T-cell (primary cell): ENCODE results near the gene PDE10A. TPM values are rescaled to one million over a fixed set of nuclear protein-coding genes. Genes with fewer than 3 reads are reported as not detected.

Source experiments
- ATAC-seq, 4 experiments: fragments of 200-7000 bp in 3 of 4; fragments of 150-1000 bp in 1 of 4; cut with Tn5 transposase; replicated peaks in 1 of 4; 1 replicate in 3 of 4; 2 replicates in 1 of 4; pipeline ENCODE4 v1.10.0; 2021; ENCODE audit warnings: moderate library complexity in 3 of 4, mild to moderate bottlenecking in 2 of 4, moderate number of reproducible peaks in 1 of 4
- CTCF ChIA-PET, 2 donors: fragments of 300-600 bp; sonication (Branson Sonifier 250); formaldehyde crosslinking; loops; one replicate each; lab custom pipeline; 2022; ENCODE audit warnings: antibody characterized with exemption in 2 of 2; lab: Charles Lee
- POLR2A ChIA-PET, 2 donors: fragments of 300-600 bp; sonication (Branson Sonifier 250); formaldehyde crosslinking; loops; one replicate each; lab custom pipeline; 2022; ENCODE audit warnings: antibody characterized with exemption in 2 of 2; lab: Charles Lee
- DNase-seq, 35 experiments: peaks; one replicate each; pipeline versions ENCODE4 v3.0.0 to v3.0.0-alpha.2; 2013 to 2023
- H3K27ac ChIP-seq: one replicate; pipeline ENCODE4 v1.5.1; 2013; ENCODE audit warnings: low read length
- H3K27me3 ChIP-seq, 2 experiments: replicated peaks in 1 of 2; 1 replicate in 1 of 2; 2 replicates in 1 of 2; pipeline versions ENCODE4 v1.6.1 to v1.7.0; 2013; ENCODE audit warnings: low read length in 1 of 2, mixed read lengths in 1 of 2; ENCODE audit not compliant: control insufficient read depth in 2 of 2, insufficient read depth in 2 of 2; ENCODE audit errors: extremely low read depth in 1 of 2
- H3K36me3 ChIP-seq, 2 donors: 1 replicate in 1 of 2; 2 replicates in 1 of 2; pipeline versions ENCODE4 v1.6.1 to v1.7.0; 2013; ENCODE audit warnings: low read length in 1 of 2; ENCODE audit not compliant: control insufficient read depth in 2 of 2, insufficient read depth in 1 of 2; ENCODE audit errors: extremely low read depth in 1 of 2
- H3K4me1 ChIP-seq, 2 experiments: 1 replicate in 1 of 2; 2 replicates in 1 of 2; pipeline versions ENCODE4 v1.6.1 to v1.7.0; 2013; ENCODE audit warnings: low read length in 2 of 2, mixed read lengths in 1 of 2; ENCODE audit not compliant: insufficient read depth in 2 of 2, control insufficient read depth in 1 of 2; ENCODE audit errors: extremely low read depth in 1 of 2
- H3K4me3 ChIP-seq, 2 donors: 1 replicate in 1 of 2; 2 replicates in 1 of 2; pipeline versions ENCODE4 v1.5.1 to v1.7.0; 2013; ENCODE audit warnings: mild to moderate bottlenecking in 2 of 2, low read length in 1 of 2, moderate library complexity in 1 of 2; ENCODE audit not compliant: control insufficient read depth in 1 of 2; ENCODE audit errors: extremely low read depth in 1 of 2
- H3K9me3 ChIP-seq: 2 replicates; pipeline ENCODE4 v1.7.0; 2013
- H3K27ac Mint-ChIP-seq, 2 donors: one replicate each; pipeline ENCODE4 v1.8.0; 2020 to 2021; ENCODE audit warnings: mild to moderate bottlenecking in 2 of 2, mixed read lengths in 2 of 2
- H3K27me3 Mint-ChIP-seq, 2 donors: one replicate each; pipeline ENCODE4 v1.8.0; 2021 to 2022; ENCODE audit warnings: mixed read lengths in 2 of 2
- H3K36me3 Mint-ChIP-seq: one replicate; pipeline ENCODE4 v1.8.0; 2021; ENCODE audit warnings: mixed read lengths
- H3K4me1 Mint-ChIP-seq, 3 donors: one replicate each; pipeline ENCODE4 v1.8.0; 2020 to 2022; ENCODE audit warnings: mixed read lengths in 3 of 3, mild to moderate bottlenecking in 1 of 3
- H3K4me3 Mint-ChIP-seq, 3 donors: one replicate each; pipeline ENCODE4 v1.8.0; 2020 to 2022; ENCODE audit warnings: mild to moderate bottlenecking in 3 of 3, mixed read lengths in 3 of 3, moderate library complexity in 3 of 3
- H3K9me3 Mint-ChIP-seq, 3 donors: one replicate each; pipeline ENCODE4 v1.8.0; 2020 to 2022; ENCODE audit warnings: mixed read lengths in 3 of 3
- WGBS: methylation state at CpG from one replicate; pipeline ENCODE4 v1.1.5; 2013; ENCODE audit warnings: missing lambda C conversion rate; ENCODE audit not compliant: insufficient coverage; 5-methylcytosine and 5-hydroxymethylcytosine counted together
- total RNA-seq, 35 experiments: library from RNA in 6 of 35; stranded (reverse) in 6 of 35; fragments of 120-200 nt in 1 of 35; gene quantifications; one replicate each; pipeline versions ENCODE4 v1.2.1 to v1.2.4 and lab custom pipeline; 2013 to 2026

The PDE10A gene
- total RNA-seq, 5 donors from 2014 or later (not counting 1 experiment from before 2014, with no cell fraction given) = 0.12 TPM; not detected in 4

- H3K36me3 Mint-ChIP-seq = no peaks in the 10 kb centered on the region
- no peak overlapping the region for H3K4me3 Mint-ChIP-seq
- peaks cover 9 to 18% (median 11%) of the 10 kb centered on the region in 3 donors for H3K9me3 Mint-ChIP-seq
- H3K27me3 Mint-ChIP-seq = no peaks in the 10 kb centered on the region
- ChIA-PET CTCF (no interaction called here), POLR2A (no interaction called here)
- Histone ChIP-seq H3K27me3 (no peaks in the 10 kb centered on the region), H3K4me3 (no peak overlapping the region), H3K36me3 (no peaks in the 10 kb centered on the region), H3K27ac (no peak overlapping the region), H3K4me1 (no peaks in the 10 kb centered on the region), H3K9me3 (no peaks in the 10 kb centered on the region)
- no peaks in the 10 kb centered on the region for H3K4me1 Mint-ChIP-seq
- ATAC-seq = no peak
- 92% methylated on average over 2 of the region's 7 CpGs for WGBS
- DNase-seq = no peak
- H3K27ac Mint-ChIP-seq = no peak overlapping the region
These were observed 337.4 kb downstream of the PDE10A start for GRCh38 chr6:165325609-165326008.

GRCh38 chr6:165321555-165322145 is 341.4 kb downstream of the PDE10A start:
- H3K9me3 ChIP-seq = no peaks in the 10 kb centered on the region
- Mint-ChIP-seq H3K27ac (no peak overlapping the region), H3K4me3 (no peak overlapping the region), H3K27me3 (no peaks in the 10 kb centered on the region), H3K36me3 (no peaks in the 10 kb centered on the region), H3K9me3 (peaks cover 13 to 19% (median 14%) of the 10 kb centered on the region in 3 donors), H3K4me1 (no peaks in the 10 kb centered on the region)
- 60% methylated on average over 1 of the region's 1 CpG for WGBS
- ChIA-PET CTCF (no interaction called here), POLR2A (no interaction called here)
- no peak overlapping the region for H3K4me3 ChIP-seq
- no peak overlapping the region for H3K27ac ChIP-seq
- H3K27me3 ChIP-seq = no peaks in the 10 kb centered on the region
- DNase-seq (no peak), ATAC-seq (no peak)
- no peaks in the 10 kb centered on the region for H3K36me3 ChIP-seq
- no peaks in the 10 kb centered on the region for H3K4me1 ChIP-seq

GRCh38 chr6:165321150-165321549 is 341.9 kb downstream of the PDE10A start:
- no peak overlapping the region for H3K27ac Mint-ChIP-seq
- no peaks in the 10 kb centered on the region for H3K36me3 ChIP-seq
- ATAC-seq = no peak
- H3K36me3 Mint-ChIP-seq = no peaks in the 10 kb centered on the region
- ChIA-PET POLR2A (no interaction called here), CTCF (no interaction called here)
- 50% methylated on average over 1 of the region's 3 CpGs for WGBS
- peaks cover 13 to 19% (median 14%) of the 10 kb centered on the region in 3 donors for H3K9me3 Mint-ChIP-seq
- H3K27ac ChIP-seq = no peak overlapping the region
- no peaks in the 10 kb centered on the region for H3K4me1 Mint-ChIP-seq
- H3K27me3 ChIP-seq = no peaks in the 10 kb centered on the region
- no peak overlapping the region for H3K4me3 Mint-ChIP-seq
- no peaks in the 10 kb centered on the region for H3K4me1 ChIP-seq
- no peak for DNase-seq
- no peaks in the 10 kb centered on the region for H3K9me3 ChIP-seq
- H3K4me3 ChIP-seq = no peak overlapping the region
- no peaks in the 10 kb centered on the region for H3K27me3 Mint-ChIP-seq

- no peaks in the 10 kb centered on the region for H3K27me3 ChIP-seq
- no peaks in the 10 kb centered on the region for H3K9me3 ChIP-seq
- DNase-seq (no peak), ATAC-seq (no peak)
- Mint-ChIP-seq H3K27me3 (no peaks in the 10 kb centered on the region), H3K4me3 (no peak overlapping the region), H3K36me3 (no peaks in the 10 kb centered on the region), H3K4me1 (no peaks in the 10 kb centered on the region), H3K27ac (no peak overlapping the region), H3K9me3 (peaks cover 11 to 22% (median 17%) of the 10 kb centered on the region in 3 donors)
- H3K4me1 ChIP-seq = no peaks in the 10 kb centered on the region
- no peaks in the 10 kb centered on the region for H3K36me3 ChIP-seq
- CTCF ChIA-PET = no interaction called here
- POLR2A ChIA-PET = no interaction called here
- no peak overlapping the region for H3K27ac ChIP-seq
- no peak overlapping the region for H3K4me3 ChIP-seq
- WGBS = 91% methylated on average over 8 of the region's 14 CpGs
These were observed 345.3 kb downstream of the PDE10A start for GRCh38 chr6:165317723-165318122.

- DNase-seq (no peak), ATAC-seq (peak in 1 of 4 experiments; percentile 27)
- H3K27me3 Mint-ChIP-seq = no peaks in the 10 kb centered on the region
- CTCF ChIA-PET = no interaction called here
- Histone ChIP-seq H3K4me1 (no peaks in the 10 kb centered on the region), H3K27me3 (peaks cover 2 to 6% of the 10 kb centered on the region in 2 experiments), H3K9me3 (no peaks in the 10 kb centered on the region), H3K27ac (no peak within 1 kb of the TSS), H3K4me3 (no peak within 1 kb of the TSS), H3K36me3 (no peaks in the 10 kb centered on the region)
- peaks cover 6 to 10% (median 9%) of the 10 kb centered on the region in 3 donors for H3K4me1 Mint-ChIP-seq
- 13% methylated on average over 28 of the region's 35 CpGs for WGBS
- no peaks in the 10 kb centered on the region for H3K36me3 Mint-ChIP-seq
- H3K4me3 Mint-ChIP-seq = peak within 1 kb of the TSS; percentile 28 to 57 (median 35)
- POLR2A ChIA-PET = no interaction called here
- no peak within 1 kb of the TSS for H3K27ac Mint-ChIP-seq
- H3K9me3 Mint-ChIP-seq = peaks cover 0 to 2% (median 2%) of the 10 kb centered on the region in 3 donors
These were observed 353.9 kb downstream of the PDE10A start, which contains the start of gene C6orf118 for GRCh38 chr6:165308926-165309731. TSS of gene C6orf118 (minus strand) at chr6:165309605. CDS start at chr6:165309586, 19 bp downstream.

- DNase-seq (no peak), ATAC-seq (no peak)
- Mint-ChIP-seq H3K9me3 (peaks cover 0 to 7% (median 5%) of the 10 kb centered on the region in 3 donors), H3K27me3 (no peaks in the 10 kb centered on the region), H3K4me3 (no peak overlapping the region), H3K36me3 (no peaks in the 10 kb centered on the region), H3K27ac (no peak overlapping the region), H3K4me1 (peaks cover 6 to 10% (median 9%) of the 10 kb centered on the region in 3 donors)
- Histone ChIP-seq H3K9me3 (no peaks in the 10 kb centered on the region), H3K4me3 (no peak overlapping the region), H3K27ac (no peak overlapping the region), H3K27me3 (peaks cover 2 to 6% of the 10 kb centered on the region in 2 experiments), H3K36me3 (no peaks in the 10 kb centered on the region), H3K4me1 (no peaks in the 10 kb centered on the region)
- CTCF ChIA-PET = no interaction called here
- 82% methylated on average over 3 of the region's 3 CpGs for WGBS
- POLR2A ChIA-PET = no interaction called here
These were observed 356.1 kb downstream of the PDE10A start for GRCh38 chr6:165306955-165307354.
